GM18526 (cell line): ENCODE data around the gene PTGFRN.

Source experiments
- POLR2A ChIP-seq: IDR thresholded peaks from 3 replicates; pipeline ENCODE4 v1.6.1; 2011; ENCODE audit not compliant: insufficient read length; ENCODE audit errors: extremely low read depth

PTGFRN gene

DNA sequence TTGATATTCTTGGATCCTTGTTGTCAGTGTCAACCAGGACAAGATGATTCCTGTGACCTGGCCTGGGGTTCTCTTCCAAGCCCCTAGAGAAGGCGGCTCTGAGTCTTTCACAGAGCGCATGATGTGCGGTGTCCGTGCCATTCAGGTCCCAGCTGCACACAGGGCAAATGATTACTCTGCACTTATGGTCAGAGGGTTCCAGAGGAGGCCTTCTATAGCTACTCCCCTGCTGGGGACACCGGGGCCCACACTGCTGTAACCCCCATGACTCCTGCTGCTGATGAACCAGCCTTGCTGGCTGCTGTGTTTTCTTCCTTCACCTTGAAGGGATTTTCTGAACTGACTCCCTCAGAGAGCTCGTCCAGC is 1.5 kb downstream of the PTGFRN start:
- TF ChIP-seq POLR2A: no peak

DNA sequence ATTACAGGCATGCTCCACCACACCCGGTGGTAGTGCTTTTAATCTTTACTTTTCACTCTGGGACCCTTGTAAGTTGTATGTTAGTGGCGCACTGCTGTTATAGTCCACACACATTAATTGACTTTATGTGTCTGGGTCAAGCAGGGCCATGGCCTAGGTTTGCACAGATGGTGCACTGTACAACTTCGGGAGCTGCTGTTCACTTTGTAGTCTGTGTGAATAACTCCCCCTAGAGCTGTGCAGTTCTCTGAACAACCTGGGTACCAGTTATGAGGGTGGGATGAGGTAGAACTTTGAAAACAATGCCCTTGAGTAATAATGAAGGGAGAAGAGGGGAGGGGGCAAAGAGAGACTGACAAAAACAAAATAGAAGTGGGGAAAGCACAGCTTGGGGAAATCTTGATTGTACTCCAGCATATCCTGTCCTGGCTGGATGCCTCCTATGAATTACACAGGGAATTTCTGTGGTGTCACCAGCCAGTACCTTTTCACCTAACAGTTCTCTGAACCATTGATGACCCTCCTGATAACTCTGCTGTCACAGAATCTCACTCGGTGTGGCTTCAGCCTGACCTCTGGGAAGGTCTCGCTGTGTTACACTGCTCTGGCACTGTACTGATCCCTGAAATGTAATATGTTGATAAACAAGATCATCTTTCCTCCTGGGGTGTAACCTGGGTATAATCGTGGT is 2.2 kb downstream of the PTGFRN start:
- no peak for TF ChIP-seq POLR2A

DNA sequence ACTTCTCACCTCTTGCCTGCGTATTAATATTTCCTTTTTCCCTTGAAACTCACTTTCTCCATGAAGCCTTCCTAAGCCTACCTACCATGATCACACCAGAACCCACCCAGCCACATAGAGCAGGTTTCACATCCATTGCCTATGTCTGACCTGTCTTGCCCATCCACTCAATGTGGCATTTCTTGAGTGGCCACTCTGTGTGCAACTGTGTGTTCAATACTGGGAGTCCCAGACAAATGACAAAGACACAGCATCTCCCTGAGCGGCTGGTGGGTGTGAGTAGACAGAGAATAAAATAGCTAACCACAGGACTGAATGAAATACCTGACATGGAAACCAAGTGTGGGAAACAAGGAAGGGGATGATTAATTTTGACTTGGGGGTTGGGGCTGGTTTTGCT is 3.1 kb downstream of the PTGFRN start:
- TF ChIP-seq POLR2A: no peak

DNA sequence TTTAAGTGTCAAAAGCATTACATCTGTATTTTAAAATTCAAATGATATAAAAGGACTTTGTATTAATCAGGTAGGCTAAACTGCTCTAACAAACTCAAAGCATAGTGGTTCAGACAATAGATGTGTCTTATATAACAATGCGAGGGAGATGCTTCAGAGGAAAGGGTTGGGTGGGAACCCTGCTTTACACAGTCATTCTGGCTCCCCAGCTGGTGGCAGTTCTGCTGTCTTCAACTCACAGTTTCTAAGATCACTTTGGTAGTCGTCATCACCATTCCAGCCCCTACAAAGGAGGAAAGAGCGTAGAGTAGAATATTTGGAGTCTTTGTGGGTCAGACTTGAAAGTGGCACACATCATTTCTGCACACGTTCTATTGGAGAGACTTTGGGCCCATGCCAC is 4.2 kb downstream of the PTGFRN start:
- no peak for TF ChIP-seq POLR2A

DNA sequence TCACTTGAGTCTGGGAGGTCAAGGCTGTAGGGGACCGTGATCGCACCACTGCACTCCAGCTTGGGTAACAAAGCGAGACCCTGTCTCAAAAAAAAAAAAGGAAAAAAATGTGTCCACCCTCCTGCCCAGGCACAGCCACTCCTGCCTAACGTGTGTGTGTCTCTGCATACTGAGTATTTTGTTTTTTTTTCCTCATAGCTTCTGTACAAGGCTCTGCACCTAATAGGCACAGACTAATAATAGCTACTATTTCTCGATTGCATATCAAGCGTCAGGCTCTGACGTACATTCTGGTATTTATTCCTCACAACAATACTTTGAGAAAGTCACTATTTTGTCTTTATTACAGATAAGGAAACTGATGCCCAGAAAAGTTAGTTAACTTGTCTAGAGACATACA is 5.0 kb downstream of the PTGFRN start:
- TF ChIP-seq POLR2A: no peak

DNA sequence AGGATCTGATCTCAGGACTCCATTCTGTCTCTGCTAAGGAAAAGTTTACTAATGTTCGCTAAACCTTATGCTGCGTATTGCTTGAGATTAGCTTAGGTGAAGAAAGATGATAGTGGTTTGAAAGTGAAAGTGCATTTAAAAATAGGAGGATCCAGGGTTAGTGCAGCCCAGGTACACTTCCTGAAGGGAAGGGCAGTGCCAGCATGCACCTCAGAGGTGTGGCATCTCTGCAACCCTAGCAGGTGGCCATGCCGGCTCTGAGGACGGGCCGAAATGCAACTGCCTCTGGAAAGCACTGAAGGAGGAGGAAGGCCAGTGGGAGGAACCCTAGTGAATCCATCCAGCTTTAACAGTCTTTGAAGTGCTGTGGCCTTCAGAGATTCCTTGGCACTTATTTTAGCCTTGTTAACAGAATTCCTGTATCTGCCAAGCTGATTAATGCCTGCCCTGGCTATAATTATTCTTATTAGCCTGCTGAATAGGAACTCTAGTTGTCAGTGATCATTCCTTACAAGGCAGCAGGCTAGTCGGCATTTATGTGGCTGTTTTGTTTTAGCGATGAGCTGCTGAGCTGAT is 5.5 kb downstream of the PTGFRN start:
- no peak for TF ChIP-seq POLR2A

DNA sequence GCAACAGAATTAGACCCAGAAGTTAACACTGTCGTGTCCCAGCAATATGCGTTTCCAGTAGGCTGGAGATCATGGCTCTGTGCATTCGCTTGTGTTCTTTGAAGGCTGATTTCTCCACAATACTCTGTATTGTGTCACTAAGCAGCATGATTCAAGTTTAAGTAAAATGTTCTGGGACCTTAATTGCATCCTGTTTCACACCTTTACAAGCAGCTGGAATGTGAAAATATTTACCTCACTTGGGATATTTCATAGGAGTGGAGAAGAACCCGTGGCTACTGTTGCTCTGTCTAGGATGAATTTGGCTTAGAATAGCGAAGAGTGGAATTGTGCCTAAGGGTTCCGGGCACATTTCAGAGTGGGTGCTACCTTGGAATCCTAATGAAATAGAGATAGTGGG is 6.3 kb downstream of the PTGFRN start:
- TF ChIP-seq POLR2A: no peak

DNA sequence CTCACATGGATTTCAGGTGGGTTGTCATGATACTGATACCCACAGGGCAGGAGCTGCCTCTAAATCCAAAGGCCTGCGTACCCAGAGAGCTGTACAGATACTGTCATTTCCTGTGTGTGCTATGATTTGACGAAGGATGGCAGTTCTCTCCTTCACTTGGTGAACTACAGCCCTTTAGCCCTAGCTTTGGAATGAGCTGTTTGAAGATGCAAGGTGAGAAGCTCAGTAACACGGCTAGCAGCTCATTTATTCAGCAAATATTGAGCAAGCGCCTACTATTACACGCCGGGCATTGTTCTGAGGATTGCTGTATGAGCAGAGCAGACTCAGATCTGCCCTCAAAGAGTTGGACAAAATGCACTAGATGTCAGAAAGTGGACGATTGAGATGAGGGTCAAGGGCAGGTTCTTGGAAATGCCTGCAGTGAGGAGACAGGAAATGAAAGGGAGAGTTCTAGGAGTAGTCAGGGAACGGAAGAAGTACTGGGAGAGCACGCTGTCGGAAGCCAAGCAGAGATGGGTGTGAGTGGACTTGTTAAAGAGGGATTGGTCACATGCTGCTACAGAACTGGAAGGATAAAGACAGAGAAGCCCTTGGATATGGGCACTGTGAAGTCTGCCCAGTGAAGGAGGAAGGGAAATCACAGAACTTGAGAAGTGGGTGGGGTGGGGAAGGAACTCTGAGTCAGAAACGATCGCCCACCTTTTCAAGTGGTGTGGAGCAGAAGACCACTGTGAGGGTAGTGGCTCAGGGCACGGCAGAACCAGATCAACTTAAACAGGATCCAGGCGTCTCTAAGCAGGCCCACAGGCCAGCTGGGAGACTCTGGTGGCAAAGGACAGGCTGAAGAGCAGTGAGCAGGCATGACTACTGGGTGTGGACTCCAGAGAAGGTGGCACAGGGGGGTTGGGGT is 7.1 kb downstream of the PTGFRN start:
- TF ChIP-seq POLR2A: no peak

DNA sequence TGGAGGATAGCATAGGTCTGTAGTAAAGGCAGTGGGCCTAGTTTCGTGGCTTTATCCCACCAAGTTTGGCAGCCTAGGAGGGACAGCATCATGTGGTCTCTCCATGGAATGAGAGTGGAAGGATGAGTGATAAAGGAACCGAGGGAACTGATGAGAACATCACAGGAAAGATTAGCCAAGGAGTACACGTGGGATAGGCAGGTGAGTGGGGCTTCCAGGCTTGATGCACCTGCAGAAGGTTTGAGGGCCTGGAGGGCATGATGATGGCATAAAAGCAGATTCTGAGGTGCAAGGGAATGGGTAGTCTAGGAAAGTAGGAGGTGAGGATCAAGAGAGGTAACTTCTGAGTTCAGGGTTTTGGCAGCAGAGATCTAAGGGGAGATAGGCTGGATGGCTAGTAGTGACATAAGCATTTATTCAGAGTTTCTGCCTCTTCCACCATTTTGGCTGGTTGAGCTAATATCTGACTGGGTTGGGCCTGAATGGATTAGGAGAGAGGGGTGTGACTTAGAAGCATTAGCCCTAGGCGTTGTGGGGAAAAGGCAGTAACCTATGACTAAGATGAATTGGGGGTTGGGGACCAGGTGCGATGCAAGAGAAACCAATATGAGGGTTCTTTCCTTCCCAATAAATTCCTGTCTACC is 9.1 kb downstream of the PTGFRN start:
- TF ChIP-seq POLR2A: no peak

DNA sequence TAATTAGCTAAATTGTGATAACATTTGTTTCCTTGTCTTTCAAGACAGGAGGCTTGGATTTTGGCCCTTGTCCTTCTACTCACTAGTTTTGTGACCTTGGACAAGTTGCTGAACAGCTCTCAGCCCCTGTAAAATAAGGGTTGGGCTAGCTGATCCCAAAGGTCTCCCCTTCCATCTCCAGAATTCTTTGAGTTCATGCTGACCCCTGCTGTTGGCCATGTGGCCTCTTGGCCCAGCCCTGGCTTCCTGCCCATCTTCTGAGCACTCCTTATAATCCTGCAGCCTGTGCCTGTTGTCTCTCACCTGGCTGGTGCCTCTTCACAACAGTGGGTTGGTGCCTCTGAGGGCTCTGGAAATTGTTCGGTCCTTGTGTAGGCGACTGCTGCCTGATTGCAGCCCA is 10.1 kb downstream of the PTGFRN start:
- no peak for TF ChIP-seq POLR2A

DNA sequence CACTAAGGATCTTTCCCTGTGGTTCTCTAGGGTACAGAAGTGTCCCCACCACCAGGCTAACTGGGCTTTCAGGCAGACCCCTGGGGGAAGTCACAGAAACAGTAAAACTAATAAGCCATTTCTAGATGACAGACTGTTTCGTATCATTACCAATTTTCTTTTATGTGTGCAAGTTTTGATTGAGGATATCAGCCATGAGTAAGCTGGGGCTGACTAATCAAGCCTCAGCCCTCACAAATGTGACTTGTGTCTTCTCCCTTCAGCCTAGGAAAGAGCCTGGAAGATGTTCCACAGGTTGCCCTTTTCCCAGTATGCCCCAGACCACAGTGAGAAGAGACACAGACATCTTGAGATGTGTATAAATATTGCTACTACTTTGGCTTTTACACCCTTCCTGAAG is 10.5 kb downstream of the PTGFRN start:
- no peak for TF ChIP-seq POLR2A

DNA sequence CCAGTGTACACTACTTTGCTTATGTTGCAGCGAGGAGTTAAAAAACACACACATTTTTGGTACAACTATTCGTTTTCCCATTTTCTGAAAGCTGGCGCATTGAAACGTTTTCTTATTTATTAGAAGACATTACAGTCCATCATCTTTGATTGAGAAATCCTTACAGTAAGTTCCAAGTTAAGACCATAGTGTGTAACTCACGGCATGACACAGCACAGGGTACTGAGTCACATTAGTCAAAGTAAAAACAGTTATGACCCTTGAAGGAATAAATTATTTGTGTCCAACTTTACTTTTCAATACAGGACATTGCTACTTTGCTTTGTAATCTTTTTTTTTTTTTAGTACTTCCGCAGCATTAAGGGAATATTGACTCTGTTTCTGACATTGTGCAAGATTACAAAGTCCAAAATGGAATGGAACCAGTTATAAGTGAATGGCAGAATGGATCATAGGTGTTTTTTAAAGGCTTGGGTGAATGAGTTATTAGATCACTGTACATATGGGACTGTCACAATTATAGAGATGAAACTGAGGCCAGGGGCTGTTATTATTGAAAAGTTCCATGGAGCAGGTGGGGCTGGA is 11.7 kb downstream of the PTGFRN start:
- TF ChIP-seq POLR2A: no peak

DNA sequence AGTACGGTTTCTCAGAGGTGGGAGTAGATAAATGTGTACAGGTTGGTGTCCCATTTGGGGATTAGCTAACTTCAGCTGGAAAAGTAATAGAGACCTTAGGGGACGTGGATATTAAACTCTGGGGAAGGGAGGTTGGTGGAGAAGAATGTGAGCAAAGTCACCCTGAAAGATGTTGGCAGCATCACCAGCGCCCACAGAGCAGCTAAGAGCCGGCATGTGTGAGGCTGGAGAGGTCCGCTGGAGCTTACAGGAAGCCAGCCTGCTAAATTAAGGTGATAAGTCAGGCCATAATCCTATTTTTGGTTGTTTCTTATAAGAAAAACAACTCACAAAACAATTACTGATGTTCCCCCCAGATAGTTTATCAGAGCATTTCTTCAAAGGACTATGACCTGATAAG is 12.2 kb downstream of the PTGFRN start:
- no peak for TF ChIP-seq POLR2A

DNA sequence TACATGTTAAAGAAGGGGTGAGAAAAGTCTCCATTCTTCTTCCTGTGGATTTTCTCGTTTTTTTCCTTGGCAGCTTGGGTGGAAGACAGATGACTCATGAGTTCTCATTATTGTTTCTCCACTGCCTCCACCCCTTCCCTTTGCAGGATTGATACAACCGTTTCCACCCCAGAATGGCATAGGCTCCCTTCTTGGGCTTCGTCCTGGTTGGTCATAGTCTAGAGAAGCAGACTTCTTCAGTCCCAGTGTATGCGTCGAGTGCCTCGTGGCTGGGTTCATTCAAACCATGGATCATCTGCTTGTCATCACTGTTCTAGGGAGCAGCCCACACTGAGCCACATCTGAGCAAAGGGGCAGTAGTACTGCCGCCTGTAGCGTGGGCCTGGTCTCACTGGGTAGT is 13.7 kb downstream of the PTGFRN start:
- TF ChIP-seq POLR2A: no peak

DNA sequence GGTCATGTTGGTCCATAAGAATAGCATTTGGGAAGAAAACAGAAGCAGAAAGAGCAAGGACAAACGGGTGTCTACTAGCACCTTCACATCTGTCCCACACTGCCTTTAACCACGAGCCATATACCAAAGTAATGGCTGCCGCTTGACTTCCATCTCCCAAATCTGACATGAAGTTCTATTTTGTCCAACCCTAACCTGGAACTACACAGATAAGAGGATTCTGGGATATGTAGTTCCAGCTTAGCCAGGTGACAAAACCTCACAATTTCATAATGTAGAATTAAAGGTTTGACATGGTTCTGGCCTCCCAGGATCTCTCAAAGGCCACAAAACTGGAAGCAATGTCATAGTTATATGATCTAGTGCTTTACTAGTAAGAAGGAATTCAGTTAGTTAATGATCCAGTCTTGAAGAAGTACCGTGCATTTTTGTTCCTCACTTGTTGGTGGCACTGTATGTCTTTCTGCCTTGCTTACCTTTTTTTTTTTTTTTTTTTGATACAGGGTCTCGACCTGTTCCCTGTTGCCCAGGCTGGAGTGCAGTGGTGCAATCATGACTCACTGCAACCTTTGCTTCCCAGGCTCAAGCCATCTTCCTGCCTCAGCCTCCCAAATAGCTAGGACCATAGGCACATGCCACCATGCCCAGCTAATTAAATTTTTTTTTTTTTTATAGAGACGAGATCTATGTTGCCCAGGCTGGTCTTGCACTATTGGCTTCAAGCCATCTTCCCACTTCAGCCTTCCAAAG is 17.5 kb downstream of the PTGFRN start:
- no peak for TF ChIP-seq POLR2A
